ENCODE results near the gene FBXW8. TPM values are rescaled to one million over a fixed set of nuclear protein-coding genes. Genes with fewer than 3 reads are reported as not detected.

The FBXW8 gene
- total RNA-seq, 1 experiment from 2014 or later: 15.3 TPM

- no peak overlapping the region for H3K4me2 ChIP-seq (ENCODE audit: insufficient read depth, insufficient read length, low read length)
- H2AK5ac ChIP-seq (ENCODE audit: insufficient read length, low read length): no peak overlapping the region
- no peaks in the 10 kb centered on the region for H4K20me1 ChIP-seq (ENCODE audit: control insufficient read depth, insufficient read depth, insufficient read length)
- Mint-ChIP-seq H3K9me3 (no peaks in the 10 kb centered on the region), H3K4me1 (peaks cover 4 to 27% of the 10 kb centered on the region in 2 experiments; a peak in 3 of 4 replicates), H3K27me3 (ENCODE audit: low read depth) (no peaks in the 10 kb centered on the region), H3K4me3 (no peak overlapping the region), H3K27ac (no peak overlapping the region), H3K36me3 (ENCODE audit: insufficient read depth in 1 of 3, low read depth in 3 of 3) (peaks cover 4 to 38% (median 28%) of the 10 kb centered on the region in 3 experiments)
- no peak overlapping the region for H2BK5ac ChIP-seq (ENCODE audit: insufficient read length, low read length)
- no peak overlapping the region for H3K27ac ChIP-seq (ENCODE audit: insufficient read length, low read depth, low read length)
- TF ChIP-seq CTCF (conservative IDR thresholded peaks at IDR 0.05): no peak
- no peak overlapping the region for H2AFZ ChIP-seq (ENCODE audit: low read length)
- peak; percentile 27 for DNase-seq
- no CpG with 5 or more reads among the region's 14 CpGs for WGBS (ENCODE audit: extremely low coverage, insufficient read length, low lambda C conversion rate)
- H2BK20ac ChIP-seq (ENCODE audit: low read depth, low read length, poor library complexity, severe bottlenecking): no peak overlapping the region
- H4K5ac ChIP-seq (ENCODE audit: insufficient read length, low read depth, low read length): no peak overlapping the region
- H3K56ac ChIP-seq (ENCODE audit: insufficient read length, low read depth, low read length): no peak overlapping the region
- H3K23me2 ChIP-seq (ENCODE audit: insufficient read length, low read depth, low read length, poor library complexity, severe bottlenecking): no peaks in the 10 kb centered on the region
- H3K18ac ChIP-seq (ENCODE audit: insufficient read length, low read depth, low read length): no peak overlapping the region
- no peak overlapping the region for H2BK120ac ChIP-seq (ENCODE audit: low read depth, low read length, poor library complexity, severe bottlenecking)
- H3K9ac ChIP-seq (ENCODE audit: extremely low read depth, insufficient read length, low read length): no peak overlapping the region
- H3K9me3 ChIP-seq (ENCODE audit: control insufficient read depth, low read depth, low read length): no peaks in the 10 kb centered on the region
- H4K91ac ChIP-seq (ENCODE audit: insufficient read length, low read depth, low read length): no peak overlapping the region
- H3T11ph ChIP-seq (ENCODE audit: low read length): no peak overlapping the region
- H3K23ac ChIP-seq (ENCODE audit: insufficient read length, low read depth, low read length): no peak overlapping the region
- no peaks in the 10 kb centered on the region for H3K79me1 ChIP-seq (ENCODE audit: insufficient read depth, low read depth, low read length, poor library complexity, severe bottlenecking)
- H3K27me3 ChIP-seq (ENCODE audit: insufficient read depth, low read length): no peaks in the 10 kb centered on the region
- H4K8ac ChIP-seq (replicated peaks; ENCODE audit: insufficient read length, low read depth, low read length): no peak overlapping the region
- H2BK12ac ChIP-seq (ENCODE audit: insufficient read length, low read depth, low read length): no peak overlapping the region
- no peak overlapping the region for H3K4ac ChIP-seq (ENCODE audit: low read depth, low read length)
- H3K79me2 ChIP-seq (ENCODE audit: insufficient read depth, low read length): no peaks in the 10 kb centered on the region
- no peaks in the 10 kb centered on the region for H3K4me1 ChIP-seq (ENCODE audit: insufficient read depth, low read length)
- H2BK15ac ChIP-seq (ENCODE audit: low read depth, low read length): no peak overlapping the region
- no peak overlapping the region for H3K14ac ChIP-seq (ENCODE audit: insufficient read depth, low read length)
These were observed 117.5 kb downstream of the FBXW8 start for GRCh38 chr12:117028254-117028653.
